22Rv1 (cell line): Measurements from ENCODE around the gene NPAS2.

Experiments used
- ZFX ChIP-seq: fragments of 450-650 bp; IDR thresholded peaks from 2 replicates; pipeline ENCODE4 v1.6.1; 2017; ENCODE audit warnings: antibody characterized with exemption, borderline replicate concordance
- TF ChIP-seq, protein P1 (sequence below): fragments of 450-650 bp; IDR thresholded peaks from 2 replicates; pipeline ENCODE4 v1.5.1; 2017; ENCODE audit warnings: mild to moderate bottlenecking

DNA sequence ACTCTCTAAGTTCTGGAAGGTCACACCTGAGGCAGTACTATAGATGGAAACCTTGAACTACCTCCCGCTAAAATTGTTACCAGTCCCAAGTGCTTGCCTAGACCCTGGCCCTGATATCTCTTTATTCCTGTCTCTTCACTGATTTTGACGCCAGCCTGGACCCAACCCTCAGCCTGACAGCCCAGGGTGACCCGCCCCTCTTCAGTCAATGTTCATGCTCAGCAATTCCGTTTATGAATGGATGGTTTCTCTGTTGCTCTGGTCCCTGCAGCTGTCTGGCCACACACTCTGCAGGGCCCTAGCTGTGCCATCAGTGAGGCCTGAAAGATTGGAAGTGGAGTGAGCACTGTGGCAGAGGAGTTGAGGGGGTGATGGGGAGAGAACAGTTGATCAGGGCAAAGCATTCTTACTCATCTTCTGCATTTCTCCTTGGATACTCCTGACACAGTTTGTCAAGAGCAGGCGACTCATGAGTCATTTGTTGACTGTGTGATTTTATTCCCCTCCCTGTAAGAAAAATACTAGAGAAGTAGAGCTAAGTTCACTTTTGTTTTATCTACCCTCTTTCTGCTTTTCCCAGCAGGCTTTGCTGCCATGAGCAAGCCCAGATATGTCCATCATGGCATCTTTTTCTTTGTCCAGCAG is 46.0 kb downstream of the NPAS2 start:
- no peak for TF ChIP-seq ZFX
- TF ChIP-seq, protein P1, sequence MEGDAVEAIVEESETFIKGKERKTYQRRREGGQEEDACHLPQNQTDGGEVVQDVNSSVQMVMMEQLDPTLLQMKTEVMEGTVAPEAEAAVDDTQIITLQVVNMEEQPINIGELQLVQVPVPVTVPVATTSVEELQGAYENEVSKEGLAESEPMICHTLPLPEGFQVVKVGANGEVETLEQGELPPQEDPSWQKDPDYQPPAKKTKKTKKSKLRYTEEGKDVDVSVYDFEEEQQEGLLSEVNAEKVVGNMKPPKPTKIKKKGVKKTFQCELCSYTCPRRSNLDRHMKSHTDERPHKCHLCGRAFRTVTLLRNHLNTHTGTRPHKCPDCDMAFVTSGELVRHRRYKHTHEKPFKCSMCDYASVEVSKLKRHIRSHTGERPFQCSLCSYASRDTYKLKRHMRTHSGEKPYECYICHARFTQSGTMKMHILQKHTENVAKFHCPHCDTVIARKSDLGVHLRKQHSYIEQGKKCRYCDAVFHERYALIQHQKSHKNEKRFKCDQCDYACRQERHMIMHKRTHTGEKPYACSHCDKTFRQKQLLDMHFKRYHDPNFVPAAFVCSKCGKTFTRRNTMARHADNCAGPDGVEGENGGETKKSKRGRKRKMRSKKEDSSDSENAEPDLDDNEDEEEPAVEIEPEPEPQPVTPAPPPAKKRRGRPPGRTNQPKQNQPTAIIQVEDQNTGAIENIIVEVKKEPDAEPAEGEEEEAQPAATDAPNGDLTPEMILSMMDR = no peak
